GM18951 (cell line): ENCODE results near the gene PROSER1.

ENCODE experiments used
- POLR2A ChIP-seq: IDR thresholded peaks from 4 replicates; pipeline ENCODE4 v1.6.1; 2011; ENCODE audit warnings: mild to moderate bottlenecking; ENCODE audit not compliant: insufficient read length, insufficient read depth; ENCODE audit errors: extremely low read depth
- in situ Hi-C: fragments of 300-500 bp; cut with MboI; formaldehyde crosslinking; loops from one replicate; pipeline ENCODE4 v1.12.0; 2022; ENCODE audit warnings: low sequenced_read_pairs, mixed read lengths, inconsistent platforms; ENCODE audit not compliant: unreplicated experiment

PROSER1 gene

DNA sequence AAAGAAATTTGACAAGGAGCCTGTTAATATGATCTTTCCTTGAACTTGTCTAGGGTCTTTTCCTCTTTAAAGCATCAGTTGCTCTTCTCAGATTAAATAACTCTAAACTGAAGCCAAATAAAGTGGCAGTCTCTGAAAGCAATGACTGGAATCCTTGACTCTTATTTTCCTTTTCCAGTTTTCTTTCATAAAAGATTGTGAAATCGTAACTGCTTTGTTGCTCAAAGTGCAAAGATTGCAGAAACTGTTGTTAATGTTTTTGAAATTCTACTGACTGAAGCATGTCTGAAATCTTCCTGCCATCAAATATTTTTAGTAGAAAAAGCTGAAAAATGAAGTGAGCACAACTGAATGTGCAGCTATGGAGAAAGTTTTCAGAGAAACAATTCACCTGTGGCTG, 2.3 kb upstream of the PROSER1 start:
- in situ Hi-C loops = loop anchor here (25.0 kb wide), 1 partner anchor 1697 kb away; no protein-coding TSS in a partner anchor

DNA sequence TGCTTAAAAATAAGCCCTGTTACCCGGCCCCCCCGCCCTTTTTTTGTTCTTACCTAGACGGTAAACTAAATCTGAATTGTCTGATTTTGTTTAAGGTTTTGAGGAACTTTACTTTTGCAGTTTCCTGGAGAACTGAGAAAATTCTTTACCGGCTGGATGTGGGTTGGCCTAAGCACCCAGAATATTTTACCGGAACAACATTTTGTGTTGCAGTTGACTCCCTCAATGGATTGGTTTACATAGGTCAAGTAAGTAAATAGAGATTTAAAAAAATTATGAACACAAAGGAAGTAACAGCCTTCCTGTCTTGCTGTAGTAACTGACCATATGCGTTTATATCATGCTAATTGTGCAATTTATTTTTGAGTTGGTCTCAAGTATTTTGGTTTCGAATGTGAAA, 1.2 kb upstream of the PROSER1 start:
- TF ChIP-seq POLR2A = no peak
- in situ Hi-C loops = loop anchor here (25.0 kb wide), 1 partner anchor 1698 kb away; no protein-coding TSS in a partner anchor

More for the DNA sequence above, 2.3 kb upstream of the PROSER1 start:
- no peak for TF ChIP-seq POLR2A

DNA sequence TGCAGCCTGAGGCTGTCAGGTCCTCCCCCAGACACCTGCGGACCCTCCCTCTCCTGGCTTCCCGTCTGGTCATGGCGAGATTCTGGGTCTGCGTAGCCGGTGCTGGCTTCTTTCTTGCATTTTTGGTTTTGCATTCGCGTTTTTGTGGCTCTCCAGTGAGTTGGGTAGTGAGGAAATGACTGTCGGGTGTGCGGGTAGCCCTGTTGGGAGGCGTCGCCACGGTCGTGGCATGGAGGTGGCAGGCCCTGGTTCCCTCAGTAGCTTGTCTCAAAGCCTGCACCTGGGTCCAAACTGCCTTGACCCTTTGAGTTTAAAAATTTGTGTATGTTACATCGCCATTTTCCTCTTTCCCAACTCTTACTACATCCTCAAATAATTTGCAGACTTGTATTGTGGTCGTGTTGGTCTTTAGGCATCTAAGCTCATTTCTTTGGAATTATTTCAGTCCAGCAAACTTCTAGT, 711 bp upstream of the PROSER1 start:
- in situ Hi-C loops = loop anchor here (25.0 kb wide), 1 partner anchor 1699 kb away; no protein-coding TSS in a partner anchor
- TF ChIP-seq POLR2A = peak; percentile 28

DNA sequence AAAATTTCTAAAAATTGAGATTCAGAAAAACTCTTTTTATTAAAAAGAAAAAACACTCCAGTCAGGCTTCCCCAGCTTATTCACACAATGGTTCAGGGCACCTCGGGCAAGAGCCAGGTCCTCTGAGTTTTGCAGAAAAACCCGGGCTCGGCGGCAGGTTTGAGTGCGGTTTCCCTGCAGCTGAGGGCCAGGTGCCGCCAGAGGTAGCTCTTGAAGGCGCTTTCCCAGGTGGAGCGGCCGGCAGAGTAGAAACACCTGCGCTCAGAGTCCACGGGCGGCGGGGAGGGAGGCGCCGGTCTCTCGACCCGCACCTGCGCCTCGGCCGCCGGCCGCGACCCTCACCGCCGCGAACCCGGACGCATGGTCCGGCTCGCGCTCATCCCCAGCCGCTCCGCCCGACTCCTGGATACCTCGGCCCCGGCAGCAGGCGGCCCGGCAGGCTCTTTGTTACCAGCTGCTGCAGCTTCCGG, 444 bp downstream of the PROSER1 start:
- in situ Hi-C loops = loop anchor here (25.0 kb wide), 1 partner anchor 1700 kb away; no protein-coding TSS in a partner anchor
- TF ChIP-seq POLR2A = no peak

DNA sequence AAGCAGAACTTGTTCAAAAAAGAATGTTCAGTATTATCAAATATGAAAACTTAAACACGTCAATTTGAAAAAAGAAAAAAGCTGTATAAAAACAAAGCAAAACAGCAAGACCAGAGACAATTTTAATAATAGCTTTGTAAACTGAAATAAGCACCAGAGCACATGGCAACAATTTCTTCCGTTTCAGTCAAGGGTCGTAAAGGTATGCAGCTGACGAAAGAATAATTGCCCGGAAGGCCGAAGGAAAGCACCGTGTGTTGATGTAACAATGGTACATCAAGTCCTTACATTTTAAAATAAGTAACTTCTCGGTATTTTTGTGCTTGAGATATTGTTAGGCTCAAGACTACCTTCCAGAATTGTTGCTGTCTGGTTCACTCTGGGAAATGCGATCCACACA, 1.7 kb downstream of the PROSER1 start:
- TF ChIP-seq POLR2A = no peak
- in situ Hi-C loops = loop anchor here (25.0 kb wide), 1 partner anchor 1701 kb away; no protein-coding TSS in a partner anchor

DNA sequence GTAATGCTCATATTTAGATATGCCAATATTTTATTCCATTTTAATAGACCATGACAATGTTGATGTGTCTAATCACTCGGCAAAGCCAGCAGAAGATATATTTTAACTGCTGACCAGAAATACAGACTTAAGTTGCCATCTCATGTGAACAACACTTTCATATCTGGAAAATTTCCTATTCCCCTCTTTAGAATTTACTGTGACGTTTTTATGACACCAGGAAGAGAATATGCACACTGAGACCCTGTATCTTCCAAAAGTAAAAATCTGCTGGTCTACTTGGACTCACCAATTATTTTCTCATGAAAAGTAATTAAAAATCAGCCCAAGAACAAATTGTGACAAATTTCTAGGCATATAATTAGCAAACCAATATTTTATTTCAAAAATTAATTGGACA, 2.1 kb downstream of the PROSER1 start:
- in situ Hi-C loops = loop anchor here (25.0 kb wide), 1 partner anchor 1702 kb away; no protein-coding TSS in a partner anchor

DNA sequence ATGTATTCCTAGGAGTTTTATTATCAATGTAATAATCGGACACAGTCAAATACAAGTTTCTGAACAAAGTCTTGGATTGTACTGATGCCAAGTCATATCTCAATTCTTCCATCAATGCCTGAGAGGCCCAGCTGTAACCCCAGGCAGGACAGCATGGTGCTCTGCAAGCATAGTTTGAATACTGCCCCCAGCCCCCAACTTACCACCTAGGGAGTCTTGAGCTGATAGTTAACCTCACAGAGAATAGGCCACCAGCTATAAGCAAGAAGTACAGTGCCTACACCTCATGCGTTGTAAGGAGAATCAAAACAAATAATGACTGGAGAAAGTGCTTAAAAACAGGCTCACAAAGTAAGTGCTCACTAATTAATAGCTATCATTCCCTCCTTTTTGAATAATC, 2.7 kb downstream of the PROSER1 start:
- in situ Hi-C loops = loop anchor here (25.0 kb wide), 1 partner anchor 1702 kb away; no protein-coding TSS in a partner anchor
- no peak for TF ChIP-seq POLR2A

More for the DNA sequence above, 2.1 kb downstream of the PROSER1 start:
- no peak for TF ChIP-seq POLR2A

DNA sequence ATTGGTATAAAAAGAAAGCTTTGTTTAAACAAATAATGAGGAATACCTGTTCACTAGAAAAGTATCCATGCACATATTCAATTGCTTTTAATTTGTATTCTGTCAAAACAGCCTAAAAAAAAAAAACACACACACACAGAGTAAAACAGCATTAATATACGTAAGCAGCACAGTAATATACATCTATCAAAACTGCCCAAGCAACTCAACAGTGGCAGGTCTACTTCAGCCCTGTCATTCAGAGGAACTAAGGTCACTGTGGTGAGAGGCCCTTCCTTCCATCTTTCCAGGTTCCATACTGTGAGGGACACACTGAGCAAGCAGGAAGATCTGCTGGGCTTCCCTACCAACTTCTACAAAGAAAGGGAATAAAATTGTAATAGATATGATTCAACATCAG, 3.8 kb downstream of the PROSER1 start:
- in situ Hi-C loops = loop anchor here (25.0 kb wide), 1 partner anchor 1703 kb away; no protein-coding TSS in a partner anchor
- TF ChIP-seq POLR2A = no peak

DNA sequence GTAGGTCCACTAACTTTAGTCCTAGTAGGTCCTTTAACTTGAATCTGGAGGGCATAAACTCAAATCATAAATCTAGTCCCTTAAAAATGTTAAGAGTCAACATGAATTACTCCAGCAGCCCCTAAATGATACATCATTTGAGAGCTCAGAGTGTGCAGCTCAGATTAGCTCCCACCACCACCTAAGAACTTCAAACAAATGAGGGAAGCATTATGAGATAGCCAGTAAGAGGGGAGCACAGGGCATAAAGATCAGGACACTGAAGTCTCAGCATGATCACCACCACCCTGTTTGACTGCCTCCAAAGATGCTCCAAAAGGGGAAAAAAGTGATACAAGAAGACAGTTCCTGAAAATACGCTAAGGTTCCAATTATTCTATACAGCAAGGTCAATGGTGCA, 5.7 kb downstream of the PROSER1 start:
- in situ Hi-C loops = loop anchor here (25.0 kb wide), 1 partner anchor 1705 kb away; no protein-coding TSS in a partner anchor

DNA sequence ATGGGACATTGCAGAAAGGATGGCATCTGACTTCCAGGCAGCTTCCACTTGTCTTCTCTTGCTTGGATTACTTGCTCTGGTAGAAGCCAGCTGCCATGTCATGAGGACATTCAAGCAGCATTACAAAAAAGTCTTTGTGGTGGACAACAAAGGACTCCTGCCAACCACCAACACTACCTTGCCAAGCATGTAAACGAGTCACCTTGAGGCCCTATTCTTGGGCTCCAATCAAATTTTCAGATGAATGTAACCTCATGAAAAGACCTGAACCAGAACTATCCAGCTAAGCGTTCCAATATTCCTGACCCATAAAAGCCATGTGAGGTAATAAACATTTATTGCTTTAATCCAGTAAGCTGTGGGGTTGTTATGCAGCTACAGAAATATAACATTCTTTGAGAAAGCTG, 12.5 kb downstream of the PROSER1 start:
- TF ChIP-seq POLR2A = no peak
- in situ Hi-C loops = loop anchor here (25.0 kb wide), 1 partner anchor 1712 kb away; no protein-coding TSS in a partner anchor

More for the DNA sequence above, 5.7 kb downstream of the PROSER1 start:
- no peak for TF ChIP-seq POLR2A

DNA sequence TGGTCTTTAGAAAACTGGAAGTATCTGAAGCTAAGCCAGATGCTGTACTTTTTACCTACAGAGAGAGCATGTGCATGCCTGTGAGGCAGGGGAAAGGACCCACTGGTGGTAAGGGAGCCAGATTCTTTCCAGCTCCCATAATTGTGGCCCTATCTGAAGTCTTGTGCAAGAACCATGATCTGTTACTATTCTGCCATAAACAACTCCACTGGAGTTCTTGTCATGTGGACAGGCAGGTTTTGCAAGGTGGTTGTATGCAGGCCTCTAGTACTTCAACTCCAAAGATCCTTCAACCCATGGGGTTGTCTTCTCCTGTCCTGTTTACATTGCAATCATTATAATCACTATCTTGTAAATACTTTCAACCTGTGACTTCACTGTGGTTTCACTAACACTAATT, 14.1 kb downstream of the PROSER1 start:
- no peak for TF ChIP-seq POLR2A
- in situ Hi-C loops = no loop called here

DNA sequence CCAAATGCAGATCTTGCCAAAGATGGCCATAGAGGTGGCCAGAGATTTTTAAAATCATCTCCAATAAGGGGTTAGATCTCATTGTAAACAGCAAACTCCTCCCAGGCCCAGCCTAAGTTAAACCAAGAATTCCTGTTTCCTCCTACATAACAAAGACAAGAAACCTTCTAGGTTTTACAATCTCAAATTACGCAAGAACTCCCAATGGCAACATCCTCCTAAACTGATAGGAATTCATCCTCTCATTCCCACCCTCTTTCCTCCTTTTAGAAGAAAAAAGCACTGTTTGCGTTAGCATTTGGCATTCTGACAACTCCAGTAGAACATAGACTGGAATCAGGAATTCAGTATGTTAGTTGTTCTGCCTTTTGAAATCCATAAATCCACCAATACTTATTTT, 14.6 kb downstream of the PROSER1 start:
- in situ Hi-C loops = no loop called here

DNA sequence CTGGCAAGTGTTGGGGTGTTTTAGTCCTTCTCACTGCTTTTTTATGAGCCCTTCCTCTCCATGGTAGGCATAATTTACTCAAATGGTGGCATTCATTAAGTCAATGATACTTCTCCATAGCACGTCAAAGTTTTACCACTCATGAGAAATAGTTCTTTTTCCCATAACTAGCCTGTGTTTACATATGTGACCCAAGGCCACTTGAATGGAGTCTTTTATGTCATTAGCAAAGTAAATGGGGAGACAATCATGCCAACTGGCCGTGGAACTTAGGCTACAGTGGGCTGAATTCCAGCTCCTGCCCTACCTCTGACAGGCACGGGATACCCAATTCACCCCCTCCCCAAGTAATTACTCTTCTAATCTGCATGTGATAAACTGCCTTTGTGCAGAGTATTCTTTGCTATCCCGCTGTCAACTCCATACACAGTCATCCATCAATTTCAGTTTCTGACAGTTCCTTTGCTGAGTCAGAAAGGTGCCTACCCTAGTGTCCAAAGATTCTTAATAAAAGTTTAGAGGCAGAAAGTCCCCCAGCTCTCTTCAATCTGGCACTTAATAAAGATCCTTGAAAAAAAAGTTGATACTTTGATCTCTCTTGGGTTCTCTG, 16.9 kb downstream of the PROSER1 start:
- no peak for TF ChIP-seq POLR2A

More for the DNA sequence above, 14.6 kb downstream of the PROSER1 start:
- no peak for TF ChIP-seq POLR2A

DNA sequence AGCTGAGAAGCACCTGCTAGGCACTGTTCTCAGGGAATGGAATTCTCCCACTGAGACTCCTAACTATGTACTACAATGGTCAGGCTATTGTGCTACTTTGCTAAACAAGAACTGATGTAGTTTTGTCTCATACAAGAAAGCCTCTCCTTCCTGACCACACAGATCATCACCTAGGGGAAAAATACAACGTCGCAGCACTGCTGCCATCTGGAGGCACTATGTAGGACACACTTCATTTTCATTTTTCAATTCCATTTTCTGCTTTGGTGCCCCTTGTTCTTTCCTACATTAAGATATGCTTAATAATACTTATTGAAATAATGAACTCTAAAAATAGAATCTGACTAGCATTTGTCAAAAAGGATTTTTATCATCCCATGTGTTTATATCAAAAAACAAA, 21.1 kb downstream of the PROSER1 start:
- in situ Hi-C loops = no loop called here
- TF ChIP-seq POLR2A = no peak

More for the DNA sequence above, 16.9 kb downstream of the PROSER1 start:
- in situ Hi-C loops = no loop called here

DNA sequence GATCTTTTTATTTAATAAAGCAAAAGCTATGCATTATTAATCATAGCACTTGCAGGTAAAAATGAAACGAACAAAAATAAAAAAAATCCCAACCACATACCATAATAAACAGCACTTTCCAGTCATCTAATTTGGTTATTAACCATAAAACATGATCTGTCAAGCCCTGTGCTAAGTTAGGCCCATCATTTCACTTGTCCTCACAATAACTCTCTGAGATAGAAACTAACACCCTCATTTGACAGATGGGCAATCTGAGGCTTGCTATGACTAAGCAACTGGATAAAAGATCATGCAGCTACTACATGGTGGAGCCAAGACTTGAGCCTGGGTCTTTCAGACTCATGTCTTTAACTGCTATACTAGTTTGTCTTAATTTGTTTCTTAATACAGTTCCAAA, 21.8 kb downstream of the PROSER1 start:
- in situ Hi-C loops = no loop called here
- no peak for TF ChIP-seq POLR2A
